Sigmoid colon (tissue), 7 donors: ENCODE results near the gene TP73. TPM values are rescaled to one million over a fixed set of nuclear protein-coding genes. Genes with fewer than 3 reads are reported as not detected.

Experiments
- DNase-seq: peaks from one replicate; pipeline ENCODE4 v3.0.0-alpha.2; 2019
- H3K27ac ChIP-seq, 4 donors: fragments of 200-600 bp; sonication (generic); one replicate each; pipeline ENCODE4 v1.5.1; 2016 to 2019; ENCODE audit warnings: mild to moderate bottlenecking in 1 of 4
- H3K27me3 ChIP-seq, 3 donors: fragments of 200-600 bp; sonication (generic); one replicate each; pipeline ENCODE4 v1.5.1; 2019; ENCODE audit warnings: mild to moderate bottlenecking in 1 of 3
- H3K36me3 ChIP-seq, 4 donors: fragments of 200-600 bp; sonication (generic); one replicate each; pipeline ENCODE4 v1.5.1; 2016 to 2019
- H3K4me1 ChIP-seq, 4 donors: fragments of 200-600 bp; sonication (generic); one replicate each; pipeline ENCODE4 v1.5.1; 2017 to 2019
- H3K4me3 ChIP-seq, 4 donors: fragments of 200-600 bp; sonication (generic); one replicate each; pipeline ENCODE4 v1.5.1; 2017 to 2019; ENCODE audit warnings: mild to moderate bottlenecking in 2 of 4, moderate library complexity in 1 of 4
- H3K9me3 ChIP-seq, 4 donors: fragments of 200-600 bp in 3 of 4; sonication (generic) in 3 of 4; one replicate each; pipeline versions ENCODE4 v1.5.1 to v1.6.1; 2013 to 2019
- EP300 ChIP-seq, 4 donors: sonication (generic); formaldehyde crosslinking; IDR thresholded peaks; one replicate each; pipeline ENCODE4 v1.6.1; 2017; ENCODE audit warnings: antibody characterized with exemption in 4 of 4
- POLR2A ChIP-seq, 2 donors: fragments of 450-650 bp; IDR thresholded peaks; one replicate each; pipeline ENCODE4 v1.6.1; 2016; ENCODE audit warnings: antibody characterized with exemption in 2 of 2, mild to moderate bottlenecking in 2 of 2, moderate library complexity in 2 of 2
- POLR2AphosphoS5 ChIP-seq, 4 donors: sonication (generic); formaldehyde crosslinking; IDR thresholded peaks; one replicate each; pipeline ENCODE4 v1.6.1; 2017; ENCODE audit warnings: antibody characterized with exemption in 4 of 4
- WGBS, 2 donors: extraction: QIAGEN DNeasy Blood & Tissue Kit; methylation state at CpG; one replicate each; pipeline ENCODE4 v1.1.7; 2013; 5-methylcytosine and 5-hydroxymethylcytosine counted together
- intact Hi-C: fragments of 100-400 bp; cut with DNase I; formaldehyde crosslinking; loops from one replicate; pipeline ENCODE4 v1.15.1; 2023
- polyA plus RNA-seq, 3 donors: library from polyadenylated mRNA; stranded (reverse); fragments of 200-250 nt; gene quantifications; one replicate each; pipeline ENCODE4 v1.2.3, GENCODE V29; 2013
- total RNA-seq, 4 donors: library from RNA; depleted of rRNA; stranded (reverse); fragments of >200 nt; gene quantifications; one replicate each; pipeline ENCODE4 v1.1.0, GENCODE V29; 2016
- TF ChIP-seq, protein P1 (sequence below), 4 experiments: fragments of 450-650 bp in 3 of 4; fragments of 200-600 bp in 1 of 4; IDR thresholded peaks; one replicate each; pipeline ENCODE4 v1.5.1; 2016 to 2019; ENCODE audit warnings: antibody characterized with exemption in 4 of 4, mild to moderate bottlenecking in 3 of 4, moderate library complexity in 2 of 4
- donor health status: healthy with polysubstance abuse.
- donor health status: Bipolar disorder and iron deficiency.
- donor health status: healthy.

TP73 gene
- total and polyA plus RNA-seq, 7 donors: 0.22 to 0.69 TPM; not detected in 5

DNA sequence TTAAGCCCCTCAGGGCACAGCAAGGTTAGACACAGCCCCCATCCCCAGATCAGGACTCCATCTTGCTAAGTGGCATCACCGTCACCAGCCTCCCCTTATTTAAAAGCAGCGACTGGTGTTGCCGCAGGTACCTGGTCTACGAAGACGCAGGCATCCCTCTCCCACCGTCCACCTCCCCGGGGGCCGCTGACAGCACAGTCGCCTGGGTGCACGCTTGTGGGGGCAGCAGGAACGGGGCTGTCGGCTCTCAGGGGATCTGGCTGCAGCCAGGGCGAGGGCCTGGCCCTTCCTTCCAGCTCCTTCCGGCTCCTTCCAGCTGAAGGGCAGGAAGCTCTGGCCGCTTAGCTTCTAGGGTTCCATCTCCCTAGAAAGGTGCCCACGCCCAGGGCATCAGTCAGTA lies 82.3 kb downstream of the TP73 start:
- H3K27ac ChIP-seq: no peak overlapping the region
- intact Hi-C loops: no loop called here
- TF ChIP-seq POLR2AphosphoS5 (IDR thresholded peaks at IDR 0.05): no peak
- TF ChIP-seq, protein P1, sequence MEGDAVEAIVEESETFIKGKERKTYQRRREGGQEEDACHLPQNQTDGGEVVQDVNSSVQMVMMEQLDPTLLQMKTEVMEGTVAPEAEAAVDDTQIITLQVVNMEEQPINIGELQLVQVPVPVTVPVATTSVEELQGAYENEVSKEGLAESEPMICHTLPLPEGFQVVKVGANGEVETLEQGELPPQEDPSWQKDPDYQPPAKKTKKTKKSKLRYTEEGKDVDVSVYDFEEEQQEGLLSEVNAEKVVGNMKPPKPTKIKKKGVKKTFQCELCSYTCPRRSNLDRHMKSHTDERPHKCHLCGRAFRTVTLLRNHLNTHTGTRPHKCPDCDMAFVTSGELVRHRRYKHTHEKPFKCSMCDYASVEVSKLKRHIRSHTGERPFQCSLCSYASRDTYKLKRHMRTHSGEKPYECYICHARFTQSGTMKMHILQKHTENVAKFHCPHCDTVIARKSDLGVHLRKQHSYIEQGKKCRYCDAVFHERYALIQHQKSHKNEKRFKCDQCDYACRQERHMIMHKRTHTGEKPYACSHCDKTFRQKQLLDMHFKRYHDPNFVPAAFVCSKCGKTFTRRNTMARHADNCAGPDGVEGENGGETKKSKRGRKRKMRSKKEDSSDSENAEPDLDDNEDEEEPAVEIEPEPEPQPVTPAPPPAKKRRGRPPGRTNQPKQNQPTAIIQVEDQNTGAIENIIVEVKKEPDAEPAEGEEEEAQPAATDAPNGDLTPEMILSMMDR (IDR thresholded peaks at IDR 0.05): no peak
- no peak for TF ChIP-seq POLR2A (IDR thresholded peaks at IDR 0.05)
- TF ChIP-seq EP300 (IDR thresholded peaks at IDR 0.05): no peak
- peaks cover 0 to 52% (median 13%) of the 10 kb centered on the region in 4 donors for H3K36me3 ChIP-seq
- no peak for DNase-seq
- H3K4me3 ChIP-seq: no peak overlapping the region
- H3K9me3 ChIP-seq: no peaks in the 10 kb centered on the region
- H3K4me1 ChIP-seq: peaks cover 0 to 8% (median 1%) of the 10 kb centered on the region in 4 donors
- H3K27me3 ChIP-seq: peaks cover 7 to 37% (median 22%) of the 10 kb centered on the region in 3 donors
- 93 to 96% methylated on average over 16 of the region's 16 CpGs for WGBS, 2 donors

DNA sequence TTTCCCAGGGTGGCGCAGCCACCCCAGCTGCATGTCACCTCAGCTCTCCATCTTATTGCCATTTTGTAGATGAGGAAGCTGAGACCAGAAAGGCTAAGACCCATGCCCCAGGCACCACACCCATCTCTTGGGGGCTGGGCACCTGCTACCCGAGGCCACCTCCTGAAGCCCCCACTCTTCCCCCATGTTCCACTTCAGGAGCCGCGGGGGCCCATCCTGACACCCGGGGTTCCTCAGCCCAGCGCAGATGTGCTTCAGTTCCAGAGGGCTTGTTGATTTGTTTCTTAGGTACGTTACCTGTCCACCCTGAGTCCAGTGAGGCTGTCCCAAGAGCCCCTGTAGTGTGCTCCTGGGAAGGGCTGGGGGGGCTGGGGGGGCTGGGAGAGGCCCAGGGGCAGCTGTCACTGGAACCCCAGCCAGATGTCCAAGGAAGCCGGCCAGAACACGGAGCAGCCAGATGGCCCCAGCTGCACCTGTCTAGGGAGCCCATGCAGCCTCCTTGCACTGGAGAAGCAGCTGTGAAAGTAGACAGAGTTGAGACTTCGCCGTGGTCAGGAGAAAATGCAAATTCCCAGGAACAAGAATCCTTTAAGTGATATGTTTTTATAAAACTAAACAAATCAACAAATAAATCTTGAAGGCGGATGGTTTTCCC lies 82.8 kb downstream of the TP73 start:
- TF ChIP-seq POLR2AphosphoS5 (IDR thresholded peaks at IDR 0.05): no peak
- TF ChIP-seq, protein P1 (IDR thresholded peaks at IDR 0.05): no peak
- TF ChIP-seq POLR2A (IDR thresholded peaks at IDR 0.05): no peak
- TF ChIP-seq EP300 (IDR thresholded peaks at IDR 0.05): no peak
- Histone ChIP-seq H3K36me3 (peaks cover 0 to 58% (median 13%) of the 10 kb centered on the region in 4 donors), H3K27ac (no peak overlapping the region), H3K27me3 (peaks cover 7 to 32% (median 20%) of the 10 kb centered on the region in 3 donors), H3K9me3 (no peaks in the 10 kb centered on the region), H3K4me3 (no peak overlapping the region), H3K4me1 (peaks cover 0 to 8% (median 1%) of the 10 kb centered on the region in 4 donors)
- no peak for DNase-seq
- 86 to 88% methylated on average over 12 of the region's 12 CpGs for WGBS, 2 donors
- intact Hi-C loops: no loop called here

DNA sequence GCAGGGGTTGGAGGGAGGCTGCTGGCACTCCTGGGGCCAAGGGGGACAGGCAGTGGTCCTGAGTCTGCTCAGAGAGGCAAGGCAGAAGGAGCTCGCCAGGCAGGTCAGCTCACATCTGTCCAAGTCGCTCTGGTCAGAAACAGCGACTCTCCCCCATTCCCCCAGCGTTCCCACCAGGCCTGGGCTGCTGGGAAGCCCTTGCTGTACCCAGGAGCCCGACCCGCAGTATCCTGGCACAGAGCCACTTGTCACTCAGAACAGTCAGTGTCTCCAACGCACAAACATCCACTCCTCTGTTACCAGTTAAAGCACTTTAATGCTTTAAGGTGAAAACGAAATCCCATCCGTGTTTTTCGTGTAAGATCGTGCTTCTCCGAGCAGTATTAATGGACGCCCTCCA lies 83.4 kb downstream of the TP73 start:
- Histone ChIP-seq H3K9me3 (no peaks in the 10 kb centered on the region), H3K27ac (no peak overlapping the region), H3K4me3 (no peak overlapping the region), H3K4me1 (peaks cover 0 to 8% (median 1%) of the 10 kb centered on the region in 4 donors), H3K27me3 (peaks cover 7 to 26% (median 16%) of the 10 kb centered on the region in 3 donors), H3K36me3 (peaks cover 0 to 63% (median 18%) of the 10 kb centered on the region in 4 donors)
- TF ChIP-seq EP300 (IDR thresholded peaks at IDR 0.05): no peak
- TF ChIP-seq, protein P1 (IDR thresholded peaks at IDR 0.05): no peak
- no peak for TF ChIP-seq POLR2AphosphoS5 (IDR thresholded peaks at IDR 0.05)
- TF ChIP-seq POLR2A (IDR thresholded peaks at IDR 0.05): no peak
- 86 to 89% methylated on average over 13 of the region's 13 CpGs for WGBS, 2 donors
- intact Hi-C loops: no loop called here
- DNase-seq: no peak

DNA sequence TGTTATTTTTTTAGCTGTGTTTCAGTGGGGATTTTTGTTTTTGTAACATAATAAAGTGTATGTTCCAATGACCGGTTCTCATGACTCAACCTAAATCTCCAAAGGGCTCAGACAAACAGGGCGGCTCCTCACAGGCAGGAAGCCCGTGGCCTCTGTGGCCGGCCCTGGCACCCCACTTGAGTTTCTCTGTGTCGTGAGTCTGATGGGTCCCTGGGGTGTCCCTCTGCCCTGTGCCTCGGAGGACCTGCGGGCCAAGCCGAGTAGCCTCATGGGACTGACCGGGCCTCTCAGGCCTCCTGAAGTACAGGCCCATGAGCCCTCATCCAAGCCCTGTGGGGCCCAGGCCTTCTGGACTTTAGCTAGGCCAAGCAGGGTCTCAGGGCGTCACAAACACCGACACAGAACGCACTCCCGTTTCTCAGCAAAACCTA lies 83.8 kb downstream of the TP73 start:
- intact Hi-C loops: no loop called here
- H3K9me3 ChIP-seq: no peaks in the 10 kb centered on the region
- TF ChIP-seq, protein P1 (IDR thresholded peaks at IDR 0.05): no peak
- TF ChIP-seq EP300 (IDR thresholded peaks at IDR 0.05) (no peak), POLR2AphosphoS5 (IDR thresholded peaks at IDR 0.05) (no peak), POLR2A (IDR thresholded peaks at IDR 0.05) (no peak)
- H3K4me1 ChIP-seq: peaks cover 0 to 8% (median 1%) of the 10 kb centered on the region in 4 donors
- DNase-seq: no peak
- 93 to 94% methylated on average over 13 of the region's 13 CpGs for WGBS, 2 donors
- peaks cover 7 to 22% (median 12%) of the 10 kb centered on the region in 3 donors for H3K27me3 ChIP-seq
- H3K27ac ChIP-seq: no peak overlapping the region
- H3K4me3 ChIP-seq: no peak overlapping the region
- peaks cover 0 to 68% (median 23%) of the 10 kb centered on the region in 4 donors for H3K36me3 ChIP-seq
